Kidney epithelial cell (primary cell): ENCODE measurements around the gene PLEKHG3. TPM values are rescaled to one million over a fixed set of nuclear protein-coding genes. Genes with fewer than 3 reads are reported as not detected.
A peak's percentile ranks its signal among the peaks of the same experiment; 100 is the strongest.

ENCODE experiments used
- DNase-seq: peaks from one replicate; pipeline ENCODE4 v3.0.0-alpha.2; 2010; ENCODE audit warnings: low read depth
- H3K27me3 ChIP-seq: 2 replicates; pipeline ENCODE4 v1.6.0; 2011; ENCODE audit warnings: low read length; ENCODE audit not compliant: control insufficient read depth, insufficient read depth
- H3K36me3 ChIP-seq: 2 replicates; pipeline ENCODE4 v1.5.1; 2011; ENCODE audit warnings: low read length; ENCODE audit not compliant: control insufficient read depth, insufficient read depth
- H3K4me3 ChIP-seq: 2 replicates; pipeline ENCODE4 v1.5.1; 2011; ENCODE audit warnings: low read depth, mild to moderate bottlenecking, control low read depth, low read length
- CTCF ChIP-seq: IDR thresholded peaks from 2 replicates; pipeline ENCODE4 v1.5.1; 2011; ENCODE audit warnings: mild to moderate bottlenecking, moderate library complexity, low read length, control low read depth, inconsistent platforms; ENCODE audit not compliant: insufficient read depth, poor library complexity, severe bottlenecking
- total RNA-seq: library from RNA; depleted of rRNA; stranded (reverse); fragments of >200 nt; gene quantifications from 2 replicates; pipeline ENCODE4 v1.2.3, GENCODE V29; 2015

PLEKHG3 gene
- total RNA-seq, 1 donor from 2014 or later: 136 TPM

- no peak overlapping the region for H3K4me3 ChIP-seq
- no peaks in the 10 kb centered on the region for H3K36me3 ChIP-seq
- H3K27me3 ChIP-seq: no peaks in the 10 kb centered on the region
- no peak for DNase-seq
- no peak for TF ChIP-seq CTCF
Observed at GRCh38 chr14:64760916-64761315, 56.7 kb downstream of the PLEKHG3 start.

- Histone ChIP-seq H3K4me3 (no peak overlapping the region), H3K27me3 (no peaks in the 10 kb centered on the region), H3K36me3 (no peaks in the 10 kb centered on the region)
- peak; percentile 13 for TF ChIP-seq CTCF
- no peak for DNase-seq
Observed at GRCh38 chr14:64761441-64762043, 57.3 kb downstream of the PLEKHG3 start.

- Histone ChIP-seq H3K4me3 (no peak overlapping the region), H3K27me3 (no peaks in the 10 kb centered on the region), H3K36me3 (no peaks in the 10 kb centered on the region)
- no peak for TF ChIP-seq CTCF
- DNase-seq: peak; percentile 89
Observed at GRCh38 chr14:64762044-64763034, 58.1 kb downstream of the PLEKHG3 start.

GRCh38 chr14:64763085-64763782, 59.0 kb downstream of the PLEKHG3 start:
- H3K4me3 ChIP-seq: no peak overlapping the region
- no peak for TF ChIP-seq CTCF
- no peak for DNase-seq
- no peaks in the 10 kb centered on the region for H3K27me3 ChIP-seq
- H3K36me3 ChIP-seq: no peaks in the 10 kb centered on the region

- Histone ChIP-seq H3K4me3 (no peak overlapping the region), H3K36me3 (no peaks in the 10 kb centered on the region), H3K27me3 (no peaks in the 10 kb centered on the region)
- TF ChIP-seq CTCF: peak; percentile 10
- no peak for DNase-seq
Observed at GRCh38 chr14:64763801-64764621, 59.8 kb downstream of the PLEKHG3 start.
